GM12878 (cell line): ENCODE data around the gene BRME1. TPM values are rescaled to one million over a fixed set of nuclear protein-coding genes. Genes with fewer than 3 reads are reported as not detected.

Experiments
- ATF2 ChIP-seq: IDR thresholded peaks from 2 replicates; pipeline ENCODE4 v1.6.1; 2012; ENCODE audit warnings: low read length, inconsistent platforms
- BACH1 ChIP-seq: fragments of 450-650 bp; IDR thresholded peaks from 2 replicates; pipeline ENCODE4 v1.6.1; 2017; ENCODE audit warnings: mild to moderate bottlenecking, borderline replicate concordance
- BHLHE40 ChIP-seq, 2 experiments: fragments of 450-650 bp in 1 of 2; IDR thresholded peaks; 2 replicates each; pipeline ENCODE4 v1.6.1; 2011 to 2017; ENCODE audit warnings: low read depth in 2 of 2, borderline replicate concordance in 1 of 2, improper control_type of control experiment in 1 of 2, low read length in 1 of 2, mild to moderate bottlenecking in 1 of 2
- CHD2 ChIP-seq: IDR thresholded peaks from 2 replicates; pipeline ENCODE4 v1.6.1; 2011; ENCODE audit warnings: low read depth, low read length, improper control_type of control experiment, borderline replicate concordance
- EGR1 ChIP-seq, 2 experiments: IDR thresholded peaks; 1 replicate in 1 of 2; 2 replicates in 1 of 2; pipeline ENCODE4 v1.6.1; 2011 to 2012; ENCODE audit warnings: low read depth in 2 of 2, low read length in 2 of 2, borderline replicate concordance in 1 of 2, mild to moderate bottlenecking in 1 of 2, moderate library complexity in 1 of 2
- EZH2 ChIP-seq: IDR thresholded peaks from 2 replicates; pipeline ENCODE4 v1.6.1; 2012; ENCODE audit warnings: low read depth, mild to moderate bottlenecking, control low read depth, inconsistent platforms, low read length, borderline replicate concordance; ENCODE audit not compliant: control insufficient read depth
- IRF5 ChIP-seq: fragments of 450-650 bp; IDR thresholded peaks from 2 replicates; pipeline ENCODE4 v1.6.1; 2017; ENCODE audit warnings: borderline replicate concordance
- LARP7 ChIP-seq: fragments of 450-650 bp; IDR thresholded peaks from 2 replicates; pipeline ENCODE4 v1.6.1; 2017; ENCODE audit warnings: mild to moderate bottlenecking
- MEF2B ChIP-seq: fragments of 450-650 bp; IDR thresholded peaks from 2 replicates; pipeline ENCODE4 v1.6.1; 2018; ENCODE audit warnings: mild to moderate bottlenecking, moderate library complexity; ENCODE audit not compliant: partially characterized antibody, poor library complexity, severe bottlenecking
- NR2C1 ChIP-seq: fragments of 450-650 bp; IDR thresholded peaks from 2 replicates; pipeline ENCODE4 v1.6.1; 2017; ENCODE audit warnings: antibody characterized with exemption, mild to moderate bottlenecking, moderate library complexity
- PBX3 ChIP-seq: IDR thresholded peaks from 2 replicates; pipeline ENCODE4 v1.6.1; 2011; ENCODE audit warnings: mild to moderate bottlenecking, low read depth, low read length, moderate library complexity; ENCODE audit not compliant: insufficient replicate concordance
- POLR2A ChIP-seq: IDR thresholded peaks from 2 replicates; pipeline ENCODE4 v1.6.1; 2011; ENCODE audit warnings: low read depth, mild to moderate bottlenecking, low read length
- POLR2AphosphoS2 ChIP-seq: IDR thresholded peaks from 2 replicates; pipeline ENCODE4 v1.6.1; 2011; ENCODE audit warnings: low read depth, mild to moderate bottlenecking, low read length, improper control_type of control experiment, moderate library complexity
- POU2F2 ChIP-seq: IDR thresholded peaks from 3 replicates; pipeline ENCODE4 v1.6.1; 2011; ENCODE audit warnings: low read depth, mild to moderate bottlenecking, low read length, borderline replicate concordance
- RB1 ChIP-seq: fragments of 450-650 bp; formaldehyde crosslinking; IDR thresholded peaks from 2 replicates; pipeline ENCODE4 v1.6.1; 2017; ENCODE audit warnings: mild to moderate bottlenecking, borderline replicate concordance
- RELA ChIP-seq: fragments of 450-650 bp; IDR thresholded peaks from 2 replicates; pipeline ENCODE4 v1.8.0; 2014; ENCODE audit warnings: borderline replicate concordance; ENCODE audit not compliant: partially characterized antibody
- SPI1 ChIP-seq: IDR thresholded peaks from 2 replicates; pipeline ENCODE4 v1.6.1; 2011; ENCODE audit warnings: low read depth, mild to moderate bottlenecking, low read length, moderate library complexity, borderline replicate concordance; ENCODE audit not compliant: insufficient read depth
- YY1 ChIP-seq: IDR thresholded peaks from 2 replicates; pipeline ENCODE4 v1.6.1; 2011; ENCODE audit warnings: low read depth, mild to moderate bottlenecking, low read length
- ZNF592 ChIP-seq: fragments of 450-650 bp; IDR thresholded peaks from 2 replicates; pipeline ENCODE4 v1.6.1; 2017; ENCODE audit warnings: mild to moderate bottlenecking, moderate library complexity
- polyA plus RNA-seq, 11 experiments: library from polyadenylated mRNA; depleted of rRNA in 4 of 11; unstranded in 6 of 11; stranded (reverse) in 5 of 11; fragments of >200 nt; fragmentation: Nextera tagmentation in 4 of 11; fragmentation: Illumina TruSeq in 1 of 11; extraction: Ambion mirVana in 4 of 11; extraction: Trizol in 1 of 11; gene quantifications; 1 replicate in 1 of 11; 2 replicates in 10 of 11; pipeline versions ENCODE4 v1.2.1 to v1.2.3, GENCODE V29; 2011 to 2016; ENCODE audit warnings: inconsistent platforms in 2 of 11, missing spikeins in 2 of 11, low read depth in 1 of 11
- total RNA-seq, 4 experiments: library from RNA; depleted of rRNA in 3 of 4; stranded (reverse); fragments of >200 nt in 3 of 4; fragmentation: Illumina TruSeq in 1 of 4; extraction: Trizol in 1 of 4; gene quantifications; 2 replicates each; pipeline versions ENCODE4 v1.2.1 to v1.2.3, GENCODE V29; 2013 to 2021

The BRME1 gene
- total and polyA plus RNA-seq, 10 of the 15 experiments (the other 5 are each of a cell fraction or from before 2014, with no cell fraction given) = 0.07 to 2.2 (median 1.1) TPM; not detected in 1

GRCh38 chr19:13846557-13847406 is 59.1 kb downstream of the BRME1 start (continued):
- peak; percentile 77; the same call in 1 of the 2 replicates for TF ChIP-seq YY1
- TF ChIP-seq POLR2A = peak; percentile 72
- TF ChIP-seq SPI1 = peak; percentile 71
- peak; percentile 76 for TF ChIP-seq MEF2B
- TF ChIP-seq LARP7 = peak; percentile 71
- TF ChIP-seq ATF2 = peak; percentile 76; the same call in 1 of the 2 replicates
- peak; percentile 47; the same call in 1 of the 2 replicates for TF ChIP-seq BACH1
- TF ChIP-seq POU2F2 = no peak; the same call in 2 of the 3 replicates
- TF ChIP-seq RELA = peak; percentile 67
- TF ChIP-seq NR2C1 = peak; percentile 46; the same call in 1 of the 2 replicates
- no peak for TF ChIP-seq EZH2
- TF ChIP-seq EGR1 (IDR thresholded peaks at IDR 0.05; ENCODE audit: borderline replicate concordance in 1 of 2, low read depth in 2 of 2, low read length in 2 of 2) = 0 out of 3 replicates have a peak, but pooled peaks of 1 of the 2 experiments have one; percentile 10
- peak; percentile 79; the same call in 1 of the 2 replicates for TF ChIP-seq ZNF592
- no peak for TF ChIP-seq IRF5
- 0 out of 2 replicates have a peak, but pooled peaks have one; percentile 45 for TF ChIP-seq POLR2AphosphoS2
- peak; percentile 24; the same call in 1 of the 2 replicates for TF ChIP-seq RB1
- peak; percentile 88 to 96 for TF ChIP-seq BHLHE40 (IDR thresholded peaks at IDR 0.05; ENCODE audit: borderline replicate concordance in 1 of 2, low read depth in 2 of 2, low read length in 1 of 2)
- peak; percentile 72 for TF ChIP-seq CHD2
- peak; percentile 89 for TF ChIP-seq PBX3
